Left hindlimb (tissue), 1 donor: ENCODE measurements around the gene ZNF608.
A peak's percentile ranks its signal among the peaks of the same experiment; 100 is the strongest.

Experiments
- DNase-seq: peaks from one replicate; pipeline ENCODE4 v3.0.0-alpha.2; 2018

ZNF608 gene

DNA sequence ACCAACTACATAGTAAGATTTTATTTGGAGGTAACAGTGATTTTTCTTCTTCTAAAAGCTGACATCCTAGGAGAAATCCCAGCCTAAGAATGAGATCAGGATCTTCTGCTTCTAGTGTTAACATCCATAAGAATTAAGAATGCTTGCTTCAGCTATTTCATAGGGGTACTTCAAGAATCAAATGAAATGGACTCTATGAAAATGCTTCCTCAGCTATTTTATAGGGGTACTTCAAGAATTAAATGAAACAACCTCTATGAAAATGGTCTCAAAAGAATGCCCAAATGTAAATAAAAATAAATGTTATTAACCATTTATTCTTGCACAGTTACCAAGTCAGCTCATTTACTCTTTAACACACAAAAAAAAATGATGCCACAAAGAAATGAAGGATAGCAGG lies 31.5 kb downstream of the ZNF608 start:
- DNase-seq, result no peak

GRCh38 chr5:124713595-124713994 lies 32.8 kb downstream of the ZNF608 start:
- no peak for DNase-seq

GRCh38 chr5:124712731-124713305 lies 33.6 kb downstream of the ZNF608 start:
- no peak for DNase-seq

DNA sequence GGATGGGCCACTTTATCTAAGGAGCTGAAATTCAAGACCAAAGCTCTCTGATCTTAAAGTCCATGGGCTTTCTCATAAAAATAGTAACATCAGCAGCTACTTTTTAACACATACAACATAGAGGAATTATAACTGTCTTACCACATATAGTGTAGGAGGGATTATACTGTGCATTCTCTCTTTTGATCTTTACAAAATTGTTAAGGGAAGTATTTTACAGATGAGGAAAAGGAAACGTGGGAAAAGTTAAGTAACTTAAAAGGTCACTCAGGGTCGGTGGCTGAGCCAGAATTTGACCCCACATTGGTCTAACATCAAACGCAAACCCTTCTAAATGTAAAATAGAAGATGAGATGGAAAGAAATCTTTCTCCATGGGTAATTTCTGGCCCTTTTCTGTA lies 38.4 kb downstream of the ZNF608 start:
- no peak for DNase-seq

DNA sequence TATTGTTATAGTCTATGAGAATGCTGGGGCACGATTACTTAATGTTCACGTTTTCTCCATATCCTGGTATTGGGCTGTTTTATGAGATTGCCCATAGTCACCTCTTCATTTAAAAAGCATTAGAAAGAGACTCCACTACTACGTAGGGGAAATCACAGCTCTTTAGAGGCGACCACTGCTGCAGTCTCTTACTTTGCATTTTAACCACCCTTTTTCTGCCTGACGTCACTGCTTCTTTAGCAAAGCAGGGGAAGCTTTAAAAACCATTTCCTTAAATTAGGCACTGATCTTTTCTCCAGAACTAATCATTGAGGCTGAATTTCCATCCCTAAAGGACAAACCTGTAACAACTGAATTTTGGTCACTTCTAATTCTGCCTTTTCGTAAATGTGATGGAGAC lies 38.9 kb downstream of the ZNF608 start:
- DNase-seq, result no peak

GRCh38 chr5:124706729-124707361 lies 39.6 kb downstream of the ZNF608 start:
- peak; percentile 87 for DNase-seq

GRCh38 chr5:124706051-124706450 lies 40.4 kb downstream of the ZNF608 start:
- no peak for DNase-seq

- no peak for DNase-seq
Observed at GRCh38 chr5:124705577-124705976, 40.9 kb downstream of the ZNF608 start.

- no peak for DNase-seq
Observed at GRCh38 chr5:124704594-124705284, 41.7 kb downstream of the ZNF608 start.

DNA sequence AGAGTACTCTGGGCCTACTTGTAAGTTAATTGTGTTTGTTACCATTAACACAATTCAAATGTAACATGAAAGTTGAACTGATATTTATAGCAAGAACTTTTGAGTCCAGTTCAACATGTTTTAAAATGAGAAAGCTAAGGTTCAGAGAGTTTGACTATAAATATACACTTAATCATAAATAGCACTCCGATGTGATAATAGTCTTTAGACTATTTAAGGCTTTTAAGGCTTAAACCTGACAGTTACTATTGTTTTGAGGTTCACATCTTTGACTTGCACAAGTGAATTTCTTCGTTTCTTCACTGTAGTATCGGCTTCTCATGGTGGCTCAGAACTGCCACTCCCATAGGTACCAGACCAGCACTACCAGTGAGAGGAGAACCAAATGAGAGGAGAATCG lies 42.4 kb downstream of the ZNF608 start:
- no peak for DNase-seq

DNA sequence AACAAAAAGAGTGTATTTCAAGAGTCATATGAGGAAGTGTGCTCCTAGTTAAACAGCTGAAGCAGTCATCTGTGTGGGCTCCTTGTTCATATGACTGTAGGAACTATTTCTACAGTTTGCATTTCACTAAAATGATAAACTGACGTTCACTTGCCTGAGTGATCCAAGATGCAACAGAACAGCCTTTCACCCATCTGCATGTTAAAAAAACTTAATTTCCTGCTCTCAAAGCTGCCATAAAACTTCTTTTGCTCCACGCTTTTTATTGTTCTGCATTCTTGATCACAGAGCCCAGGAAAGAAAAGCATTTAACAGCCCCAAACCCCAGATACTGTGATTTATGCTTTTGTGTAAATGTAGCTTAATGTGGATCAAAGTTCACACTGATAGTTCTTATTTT lies 43.9 kb downstream of the ZNF608 start:
- no peak for DNase-seq

DNA sequence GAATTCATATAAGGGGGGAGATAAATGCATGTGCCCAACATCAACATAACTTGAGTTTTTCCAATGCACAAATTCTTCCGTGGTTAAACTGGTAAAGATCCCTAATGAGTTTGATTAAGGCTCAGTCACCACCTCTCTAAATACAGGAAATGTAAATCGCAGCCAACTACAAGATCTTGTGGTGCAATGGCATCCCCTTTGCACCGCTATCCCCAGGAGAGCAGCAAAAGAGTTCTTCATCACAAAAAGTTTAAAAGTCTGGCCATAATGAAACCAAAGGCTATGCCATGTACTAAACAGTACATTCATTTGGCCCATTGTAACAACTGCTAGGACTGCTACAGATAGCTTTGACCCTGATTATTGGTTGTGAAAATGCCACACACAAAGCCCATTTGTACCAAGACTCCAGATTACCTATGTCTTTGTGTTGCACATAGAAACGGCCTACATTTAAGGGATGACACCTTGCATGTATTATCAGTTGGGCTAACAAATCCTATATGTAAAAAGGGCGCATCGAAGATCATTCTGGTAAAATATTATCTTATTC lies 44.5 kb downstream of the ZNF608 start:
- no peak for DNase-seq

DNA sequence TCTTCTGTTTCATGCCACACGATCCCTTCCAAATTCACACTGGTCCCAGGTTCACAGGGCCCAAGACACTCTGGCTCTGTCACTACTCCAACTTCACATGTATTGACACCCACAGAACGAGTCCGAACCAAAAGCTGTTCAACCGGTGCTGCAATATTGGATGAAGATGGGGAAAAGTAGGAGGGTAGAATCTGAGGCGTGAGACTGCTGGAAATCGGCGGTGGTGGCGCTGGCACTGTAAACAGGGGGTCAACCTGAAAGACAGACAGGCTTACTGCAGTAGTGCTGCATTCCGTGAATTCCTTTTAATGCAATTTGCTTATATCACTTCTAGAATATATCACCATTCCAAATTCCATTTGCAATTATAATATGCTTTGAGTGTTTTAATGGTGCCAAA lies 45.4 kb downstream of the ZNF608 start:
- DNase-seq, result no peak

- DNase-seq, result no peak
Observed at GRCh38 chr5:124700333-124700732, 46.1 kb downstream of the ZNF608 start.

DNA sequence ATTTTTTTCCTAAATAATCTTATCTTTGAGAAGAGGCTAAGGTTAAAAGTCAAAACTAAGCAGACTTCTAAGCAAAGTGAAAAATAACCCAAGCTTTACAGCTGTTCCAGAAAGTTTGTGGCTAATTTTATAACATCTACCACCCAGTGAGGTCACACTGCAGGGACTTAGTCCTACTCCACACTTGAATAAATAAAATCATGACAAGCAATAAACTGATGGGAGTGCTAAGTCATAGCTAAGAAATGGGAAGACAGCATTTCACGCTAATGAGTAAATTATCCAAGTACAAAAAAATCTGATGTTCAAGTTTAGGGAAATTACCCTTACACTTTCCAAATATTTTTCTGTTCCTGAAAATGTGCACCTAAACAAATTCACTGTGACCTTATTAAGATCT lies 47.7 kb downstream of the ZNF608 start:
- no peak for DNase-seq

DNA sequence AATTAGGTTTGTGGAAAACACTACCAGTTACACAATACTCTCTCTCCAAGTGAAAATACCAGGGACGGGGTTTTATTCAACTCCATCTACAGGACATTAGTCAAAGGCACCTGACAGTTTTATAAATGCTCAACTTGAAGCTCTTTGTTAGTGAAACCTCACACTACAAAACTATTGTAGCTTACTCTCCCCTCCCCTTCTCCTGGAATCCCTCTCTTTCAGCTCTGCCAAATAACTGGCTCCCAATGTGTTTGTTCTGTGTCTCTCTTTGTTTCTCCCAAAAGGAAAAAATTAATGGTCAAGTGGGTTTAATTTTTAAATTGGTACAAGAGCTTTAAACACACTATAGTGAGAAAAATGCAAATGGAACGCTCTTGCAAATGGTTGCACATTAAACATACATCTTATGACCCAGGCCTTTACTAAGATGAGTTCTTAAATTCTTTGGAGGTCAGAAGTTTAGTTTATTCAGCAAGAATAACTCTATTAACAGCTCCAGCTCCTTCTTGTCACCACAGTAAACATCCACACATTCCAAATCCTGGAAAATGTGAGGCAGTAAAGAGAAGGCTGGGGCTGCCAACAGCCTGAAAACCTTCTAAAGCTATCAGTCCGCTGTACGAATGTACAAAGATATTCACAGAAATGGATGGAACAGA lies 48.4 kb downstream of the ZNF608 start:
- no peak for DNase-seq

GRCh38 chr5:124697501-124697900 lies 48.9 kb downstream of the ZNF608 start:
- no peak for DNase-seq

GRCh38 chr5:124696898-124697297 lies 49.5 kb downstream of the ZNF608 start:
- no peak for DNase-seq
